Fibroblast of lung (primary cell): ENCODE measurements around the gene PPP2R5C. TPM values are rescaled to one million over a fixed set of nuclear protein-coding genes. Genes with fewer than 3 reads are reported as not detected.

Experiments
- DNase-seq, 2 donors: peaks; one replicate each; pipeline versions ENCODE4 v3.0.0 to v3.0.0-alpha.2; 2010; ENCODE audit warnings: low read depth in 2 of 2
- H2AFZ ChIP-seq: 2 replicates; pipeline ENCODE4 v1.5.1; 2012; ENCODE audit warnings: low read length, control low read depth, inconsistent platforms
- H3K27ac ChIP-seq: 2 replicates; pipeline ENCODE4 v1.5.1; 2011; ENCODE audit warnings: low read length, control low read depth; ENCODE audit not compliant: insufficient read depth
- H3K27me3 ChIP-seq: 2 replicates; pipeline ENCODE4 v1.5.1; 2011; ENCODE audit warnings: mild to moderate bottlenecking, low read length; ENCODE audit not compliant: control insufficient read depth, insufficient read depth
- H3K36me3 ChIP-seq: 2 replicates; pipeline ENCODE4 v1.5.1; 2011; ENCODE audit warnings: low read length; ENCODE audit not compliant: control insufficient read depth, insufficient read depth
- H3K4me1 ChIP-seq: 2 replicates; pipeline ENCODE4 v1.5.1; 2011; ENCODE audit warnings: low read length; ENCODE audit not compliant: control insufficient read depth, insufficient read depth; ENCODE audit errors: extremely low read depth
- H3K4me2 ChIP-seq: 2 replicates; pipeline ENCODE4 v1.5.1; 2011; ENCODE audit warnings: low read length, control low read depth; ENCODE audit not compliant: insufficient read depth; ENCODE audit errors: extremely low read depth
- H3K4me3 ChIP-seq, 4 experiments: fragments of 200-600 bp in 1 of 4; sonication (generic) in 1 of 4; replicated peaks in 1 of 4; 2 replicates each; pipeline ENCODE4 v1.5.1; 2011 to 2016; ENCODE audit warnings: low read length in 4 of 4, low read depth in 3 of 4, mild to moderate bottlenecking in 3 of 4, control low read depth in 2 of 4, inconsistent platforms in 1 of 4, mixed read lengths in 1 of 4; ENCODE audit not compliant: insufficient read depth in 1 of 4; ENCODE audit errors: control extremely low read depth in 1 of 4
- H3K79me2 ChIP-seq: 2 replicates; pipeline ENCODE4 v1.5.1; 2012; ENCODE audit warnings: mild to moderate bottlenecking, low read length, inconsistent platforms; ENCODE audit not compliant: control insufficient read depth, insufficient read depth
- H3K9ac ChIP-seq: 2 replicates; pipeline ENCODE4 v1.5.1; 2011; ENCODE audit warnings: mild to moderate bottlenecking, low read length, control low read depth; ENCODE audit not compliant: insufficient read depth
- H3K9me3 ChIP-seq: 2 replicates; pipeline ENCODE4 v1.5.1; 2012; ENCODE audit warnings: low read depth, low read length; ENCODE audit not compliant: control insufficient read depth, insufficient read depth
- H4K20me1 ChIP-seq: 2 replicates; pipeline ENCODE4 v1.5.1; 2011; ENCODE audit warnings: low read length; ENCODE audit not compliant: control insufficient read depth, insufficient read depth; ENCODE audit errors: extremely low read depth
- CTCF ChIP-seq, 2 donors: IDR thresholded peaks in 1 of 2; conservative IDR thresholded peaks in 1 of 2; 1 replicate in 1 of 2; 2 replicates in 1 of 2; pipeline ENCODE4 v1.5.1; 2011 to 2012; ENCODE audit warnings: low read length in 2 of 2, control low read depth in 1 of 2, inconsistent platforms in 1 of 2, low read depth in 1 of 2, mild to moderate bottlenecking in 1 of 2
- EZH2 ChIP-seq: IDR thresholded peaks from 2 replicates; pipeline ENCODE4 v1.5.1; 2012; ENCODE audit warnings: low read length, control low read depth, mild to moderate bottlenecking; ENCODE audit errors: missing control alignments
- polyA plus RNA-seq, 2 donors: library from polyadenylated mRNA; depleted of rRNA in 1 of 2; stranded (reverse) in 1 of 2; unstranded in 1 of 2; fragments of >200 nt; gene quantifications; 2 replicates each; pipeline ENCODE4 v1.2.1, GENCODE V29; 2011 to 2012; ENCODE audit warnings: missing spikeins in 1 of 2
- total RNA-seq: library from RNA; depleted of rRNA; stranded (reverse); fragments of >200 nt; gene quantifications from 2 replicates; pipeline ENCODE4 v1.2.1, GENCODE V29; 2014

Gene PPP2R5C
- total and polyA plus RNA-seq, 2 donors (not counting 1 experiment from before 2014, with no cell fraction given): 86.0 to 116 TPM

DNA sequence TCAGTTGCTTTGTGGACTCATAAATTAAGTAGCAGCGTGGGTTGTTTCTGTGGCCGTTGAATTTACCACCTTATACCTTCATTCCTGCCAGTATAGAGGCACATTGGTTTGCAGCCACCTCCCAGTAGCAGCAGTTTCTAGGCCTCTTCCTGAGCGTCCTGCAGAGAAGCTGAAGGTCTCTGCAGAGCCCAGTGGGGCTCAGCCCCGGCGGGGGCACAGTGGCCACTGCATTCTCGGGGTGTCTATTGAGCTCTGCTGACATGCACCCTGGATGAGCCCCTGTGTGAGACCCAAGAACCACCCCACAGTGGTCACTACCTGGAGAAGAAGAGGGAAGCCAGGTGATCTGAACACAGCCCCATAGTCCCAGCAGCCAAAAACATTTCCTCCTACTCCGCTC, 145.1 kb downstream of the PPP2R5C start:
- Histone ChIP-seq H3K4me2 (no peak overlapping the region), H3K4me1 (no peaks in the 10 kb centered on the region), H3K79me2 (no peaks in the 10 kb centered on the region), H3K27ac (no peak overlapping the region), H3K9me3 (no peaks in the 10 kb centered on the region), H3K9ac (no peak overlapping the region), H2AFZ (no peak overlapping the region), H3K36me3 (peaks cover 14% of the 10 kb centered on the region), H4K20me1 (no peaks in the 10 kb centered on the region), H3K4me3 (no peak overlapping the region), H3K27me3 (no peaks in the 10 kb centered on the region)
- no peak for DNase-seq
- no peak for TF ChIP-seq CTCF (conservative IDR thresholded peaks at IDR 0.05 in 1 of 2, IDR thresholded peaks at IDR 0.05 in 1 of 2; ENCODE audit: low read depth in 1 of 2, low read length in 2 of 2)
- TF ChIP-seq EZH2: no peak

GRCh38 chr14:101907619-101908018, 146.1 kb downstream of the PPP2R5C start:
- H3K79me2 ChIP-seq: no peaks in the 10 kb centered on the region
- H3K27ac ChIP-seq: no peak overlapping the region
- DNase-seq: no peak
- peaks cover 14% of the 10 kb centered on the region for H3K36me3 ChIP-seq
- no peaks in the 10 kb centered on the region for H4K20me1 ChIP-seq
- H2AFZ ChIP-seq: no peak overlapping the region
- no peaks in the 10 kb centered on the region for H3K9me3 ChIP-seq
- TF ChIP-seq EZH2: no peak
- no peak overlapping the region for H3K4me3 ChIP-seq
- no peak overlapping the region for H3K9ac ChIP-seq
- H3K27me3 ChIP-seq: no peaks in the 10 kb centered on the region
- H3K4me2 ChIP-seq: no peak overlapping the region
- H3K4me1 ChIP-seq: no peaks in the 10 kb centered on the region

GRCh38 chr14:101908795-101909194, 147.3 kb downstream of the PPP2R5C start:
- Histone ChIP-seq H3K79me2 (no peaks in the 10 kb centered on the region), H2AFZ (no peak overlapping the region), H3K4me2 (no peak overlapping the region), H3K4me1 (no peaks in the 10 kb centered on the region), H3K9ac (no peak overlapping the region), H4K20me1 (no peaks in the 10 kb centered on the region), H3K27ac (no peak overlapping the region), H3K36me3 (peaks cover 14% of the 10 kb centered on the region), H3K27me3 (no peaks in the 10 kb centered on the region), H3K9me3 (no peaks in the 10 kb centered on the region), H3K4me3 (no peak overlapping the region)
- TF ChIP-seq EZH2: no peak
- TF ChIP-seq CTCF (conservative IDR thresholded peaks at IDR 0.05 in 1 of 2, IDR thresholded peaks at IDR 0.05 in 1 of 2; ENCODE audit: low read depth in 1 of 2, low read length in 2 of 2): no peak
- DNase-seq: no peak
